Medulla oblongata (tissue), 1 donor: ENCODE results near the gene EMILIN1.

Experiments
- DNase-seq: peaks from one replicate; pipeline ENCODE4 v3.0.0-alpha.2; 2015; ENCODE audit errors: extremely low spot score

Gene EMILIN1

DNA sequence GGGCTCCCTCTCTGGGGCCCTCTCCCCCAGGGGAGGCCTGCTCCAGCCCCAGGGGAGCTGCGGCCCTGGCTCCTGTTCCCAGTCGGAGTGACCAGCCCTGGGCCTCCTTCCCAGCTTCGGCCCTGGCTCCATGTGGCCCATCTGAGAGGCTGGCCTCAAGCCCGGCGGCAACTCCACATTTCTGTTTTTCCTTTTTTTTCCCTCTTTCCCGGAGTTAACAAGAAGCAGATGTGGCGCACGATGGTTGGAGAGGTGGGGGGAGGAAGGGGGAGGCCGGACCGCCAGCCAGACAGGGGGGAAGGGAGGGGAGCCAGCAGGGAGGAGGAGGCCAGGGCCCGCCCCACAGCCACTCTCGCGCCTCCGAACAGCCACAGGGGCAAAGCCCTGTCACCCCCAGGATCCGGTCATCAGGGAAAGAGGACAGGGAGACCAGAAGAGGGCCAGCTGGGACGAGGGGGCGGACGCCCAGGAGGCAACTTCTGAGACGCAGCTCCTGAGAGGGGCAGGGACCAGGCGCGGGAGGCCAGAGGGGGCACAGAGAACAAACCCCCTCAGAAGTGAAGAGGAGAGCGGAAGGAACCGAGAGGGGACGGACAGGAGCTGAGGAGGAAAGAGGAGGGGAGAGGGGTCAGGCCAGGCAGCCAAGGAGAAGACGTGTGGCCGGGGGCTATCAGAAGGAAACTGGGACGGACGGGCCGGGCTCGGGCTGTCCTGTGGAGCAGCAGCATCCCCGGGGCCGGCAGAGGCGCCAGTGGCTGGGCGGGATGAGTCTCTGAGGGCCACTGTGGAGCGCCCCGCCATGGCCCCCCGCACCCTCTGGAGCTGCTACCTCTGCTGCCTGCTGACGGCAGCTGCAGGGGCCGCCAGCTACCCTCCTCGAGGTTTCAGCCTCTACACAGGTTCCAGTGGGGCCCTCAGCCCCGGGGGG, at the start of gene EMILIN1:
Gene EMILIN1, plus strand, starts transcription at position 349 of the 928 bp plus-strand sequence. Its CDS starts 451 bp downstream, at position 800.
- DNase-seq: peak; percentile 84

DNA sequence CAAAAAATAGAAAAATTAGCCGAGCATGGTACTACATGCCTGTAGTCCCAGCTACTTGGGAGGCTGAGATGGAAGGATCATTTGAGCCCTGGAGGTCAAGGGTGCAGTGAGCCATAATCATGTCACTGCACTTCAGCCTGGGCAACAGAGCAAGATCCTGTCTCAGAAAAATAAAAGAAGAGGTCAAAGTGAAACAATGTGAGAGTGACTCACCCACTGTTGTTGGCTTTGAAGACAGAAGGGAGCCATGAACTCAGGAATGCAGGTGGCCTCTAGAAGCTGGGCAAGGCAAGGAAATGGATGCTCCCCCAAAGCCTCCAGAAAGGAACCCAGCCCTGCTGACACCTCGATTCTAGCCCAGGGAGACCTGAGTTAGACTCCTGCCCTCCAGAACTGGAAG, 49.4 kb upstream of the EMILIN1 start:
- no peak for DNase-seq

DNA sequence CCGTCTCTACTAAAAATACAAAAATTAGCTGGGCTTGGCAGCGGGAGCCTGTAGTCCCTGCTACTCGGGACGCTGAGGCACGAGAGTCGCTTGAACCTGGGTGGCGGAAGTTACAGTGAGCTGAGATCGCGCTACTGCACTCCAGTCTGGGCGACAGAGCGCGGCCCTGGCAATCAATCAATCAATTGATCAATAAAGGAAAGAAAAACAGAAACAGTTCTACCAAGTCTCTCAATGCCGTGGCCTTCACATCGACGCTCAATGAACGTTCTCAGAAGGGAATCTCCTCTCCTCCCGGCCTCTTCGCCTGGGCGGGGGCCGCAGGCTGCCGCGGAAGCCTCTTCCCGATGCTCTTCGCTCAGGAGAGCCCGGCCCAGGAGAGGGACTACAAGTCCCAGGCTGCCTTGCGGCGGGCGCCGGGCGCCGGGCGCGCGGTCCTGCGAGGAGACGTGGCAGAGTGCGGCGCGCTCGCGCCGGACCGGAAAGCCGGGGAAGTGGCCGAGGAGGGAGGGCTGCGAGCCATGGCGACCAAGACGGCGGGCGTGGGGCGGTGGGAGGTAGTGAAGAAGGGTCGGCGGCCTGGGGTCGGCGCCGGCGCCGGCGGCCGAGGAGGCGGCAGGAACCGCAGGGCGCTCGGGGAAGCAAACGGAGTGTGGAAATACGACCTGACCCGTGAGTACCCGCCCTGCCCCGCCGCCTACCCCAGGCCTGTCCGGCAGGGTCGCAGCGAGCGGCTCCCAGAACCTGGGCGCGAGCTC, 45.7 kb upstream of the EMILIN1 start, which contains the start of gene TMEM214:
Gene TMEM214, plus strand, starts transcription at position 471 of the 758 bp plus-strand sequence. Its CDS starts 51 bp downstream, at position 522.
- DNase-seq: peak; percentile 90

DNA sequence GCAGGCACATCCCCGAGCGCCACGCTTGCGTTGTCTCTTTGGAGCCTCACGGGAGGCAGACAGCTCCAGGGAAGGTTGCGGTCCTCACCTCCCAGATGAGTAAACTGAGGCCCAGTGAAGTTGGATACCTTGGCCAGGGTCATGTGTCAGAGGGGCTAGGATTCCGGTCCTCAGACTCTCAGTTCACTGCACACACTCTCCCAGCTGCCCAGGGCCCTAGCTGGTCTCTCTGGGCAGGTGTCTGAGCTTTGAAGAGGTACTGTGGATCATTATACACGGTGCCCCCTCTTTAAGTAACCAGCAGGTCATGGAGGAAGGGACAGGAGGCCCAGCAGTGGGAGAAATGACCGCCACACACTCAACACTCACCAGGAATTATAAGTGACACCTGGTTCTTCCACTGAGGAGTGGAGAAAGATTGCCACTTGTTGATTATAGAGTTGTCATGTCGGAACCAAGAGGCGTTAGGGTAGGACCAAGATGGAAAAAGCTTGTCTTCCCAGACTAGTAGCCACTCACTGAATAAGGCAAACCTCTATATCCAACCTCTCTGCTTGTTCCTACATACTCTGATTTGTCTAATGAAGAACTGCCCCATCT, 45.1 kb upstream of the EMILIN1 start:
- DNase-seq: no peak

DNA sequence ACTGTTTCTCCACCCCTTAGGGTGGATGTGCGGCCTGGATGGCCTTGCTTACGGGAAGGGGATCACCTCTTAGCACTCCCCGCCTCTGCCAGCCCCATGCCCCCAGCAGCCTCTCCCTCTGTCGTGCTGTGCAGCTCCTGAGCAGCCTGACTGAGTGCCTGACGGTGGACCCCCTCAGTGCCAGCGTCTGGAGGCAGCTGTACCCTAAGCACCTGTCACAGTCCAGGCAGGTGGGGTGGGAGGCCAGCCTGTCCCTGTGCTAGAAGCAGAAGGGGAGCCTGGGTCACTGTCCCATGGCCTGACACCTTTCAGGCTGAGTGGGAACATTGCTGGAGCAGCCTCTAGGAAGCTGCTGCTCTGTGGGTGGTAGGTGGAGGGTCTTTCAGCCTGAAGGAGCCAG, 40.4 kb upstream of the EMILIN1 start:
- DNase-seq: no peak

DNA sequence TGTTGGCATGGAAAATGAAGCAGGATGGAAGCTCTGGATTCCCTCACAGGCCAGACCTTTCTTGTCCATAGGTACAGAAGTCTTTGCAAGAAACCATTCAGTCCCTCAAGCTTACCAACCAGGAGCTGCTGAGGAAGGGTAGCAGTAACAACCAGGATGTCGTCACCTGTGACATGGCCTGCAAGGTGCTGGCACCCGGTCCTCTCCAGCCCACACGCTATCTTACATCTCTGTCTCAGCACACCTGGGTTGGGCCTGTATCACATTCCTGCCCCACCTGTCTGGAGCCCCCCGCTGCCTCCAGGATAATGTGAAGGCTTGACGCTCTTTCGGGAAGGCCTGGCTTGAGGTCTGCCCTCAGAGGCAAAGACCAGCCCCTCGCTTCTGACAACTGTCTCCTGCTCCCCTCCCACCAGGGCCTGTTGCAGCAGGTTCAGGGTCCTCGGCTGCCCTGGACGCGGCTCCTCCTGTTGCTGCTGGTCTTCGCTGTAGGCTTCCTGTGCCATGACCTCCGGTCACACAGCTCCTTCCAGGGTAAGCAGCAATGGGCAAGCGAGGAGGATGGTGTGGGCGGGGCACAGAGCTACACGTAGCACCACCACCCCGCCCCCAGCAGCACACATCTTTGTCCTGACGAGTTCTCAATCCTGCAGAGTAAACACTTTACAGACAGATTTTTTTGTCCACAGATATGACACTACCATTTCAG, 39.6 kb upstream of the EMILIN1 start:
- DNase-seq: no peak

DNA sequence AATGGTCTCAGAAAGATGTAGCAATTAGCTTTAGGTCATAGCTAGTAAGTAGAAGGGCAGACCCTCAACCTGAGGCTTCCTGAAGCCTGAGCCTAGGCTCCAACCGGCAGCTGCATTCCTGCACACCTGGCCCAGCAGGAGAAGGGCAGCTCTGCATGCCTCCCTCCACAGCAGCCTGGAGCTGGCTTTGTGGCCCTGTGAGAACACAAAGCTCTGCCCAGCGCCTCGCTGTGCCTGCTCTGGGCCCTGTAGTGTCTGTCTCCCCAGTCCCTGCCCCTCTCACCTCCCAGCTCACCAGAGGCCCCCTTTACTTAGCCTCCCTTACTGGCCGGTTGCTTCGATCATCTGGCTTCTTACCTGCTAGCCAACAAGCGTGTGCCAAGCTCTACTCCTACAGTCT, 39.0 kb upstream of the EMILIN1 start:
- no peak for DNase-seq

DNA sequence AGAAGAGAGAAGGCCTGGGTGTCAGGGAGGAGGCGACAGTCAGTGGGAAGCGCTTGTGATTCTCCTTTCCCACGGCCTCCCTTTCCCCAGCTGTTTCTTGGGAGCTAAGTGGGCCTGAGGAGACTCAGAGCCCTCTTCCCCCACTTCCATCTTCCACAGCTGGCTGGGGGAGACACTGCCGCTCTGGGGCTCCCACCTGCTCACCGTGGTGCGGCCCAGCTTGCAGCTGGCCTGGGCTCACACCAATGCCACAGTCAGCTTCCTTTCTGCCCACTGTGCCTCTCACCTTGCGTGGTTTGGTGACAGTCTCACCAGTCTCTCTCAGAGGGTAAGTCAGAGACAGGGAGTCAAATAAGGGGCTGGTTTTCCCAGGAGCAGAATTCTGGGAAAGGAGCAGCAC, 38.5 kb upstream of the EMILIN1 start:
- DNase-seq: no peak

DNA sequence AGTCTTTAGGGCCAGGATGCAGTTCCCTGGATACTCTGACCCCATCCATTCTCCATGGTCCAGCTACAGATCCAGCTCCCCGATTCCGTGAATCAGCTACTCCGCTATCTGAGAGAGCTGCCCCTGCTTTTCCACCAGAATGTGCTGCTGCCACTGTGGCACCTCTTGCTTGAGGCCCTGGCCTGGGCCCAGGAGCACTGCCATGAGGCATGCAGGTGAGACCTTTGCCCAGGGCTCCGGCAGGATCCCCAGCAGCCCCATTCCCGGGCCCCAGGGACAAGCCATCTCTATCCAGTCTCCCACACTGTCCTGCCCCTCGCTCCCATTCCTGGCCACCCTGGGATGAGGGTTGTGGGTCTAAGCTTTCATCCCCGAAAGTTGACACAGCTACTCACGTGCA, 38.1 kb upstream of the EMILIN1 start:
- DNase-seq: no peak

DNA sequence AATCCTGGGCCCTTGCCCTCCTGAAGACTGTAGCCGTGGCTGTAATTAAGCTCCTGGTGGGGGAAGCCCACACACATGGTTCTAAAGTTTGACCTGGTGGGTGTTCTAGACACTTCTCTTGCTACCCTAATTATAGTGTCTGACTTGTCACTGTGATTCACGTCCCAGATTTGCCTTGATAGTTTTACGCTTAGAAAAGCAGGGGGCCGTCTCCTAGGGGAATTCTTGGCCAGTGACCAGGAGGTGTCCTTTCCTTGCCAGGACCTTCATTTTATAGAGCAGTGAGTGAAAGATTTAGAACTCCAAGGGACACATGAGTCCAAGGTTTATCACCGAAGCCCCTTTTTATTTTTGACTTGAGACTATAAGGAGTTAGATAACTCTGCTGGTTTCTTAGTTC, 36.7 kb upstream of the EMILIN1 start:
- DNase-seq: no peak

DNA sequence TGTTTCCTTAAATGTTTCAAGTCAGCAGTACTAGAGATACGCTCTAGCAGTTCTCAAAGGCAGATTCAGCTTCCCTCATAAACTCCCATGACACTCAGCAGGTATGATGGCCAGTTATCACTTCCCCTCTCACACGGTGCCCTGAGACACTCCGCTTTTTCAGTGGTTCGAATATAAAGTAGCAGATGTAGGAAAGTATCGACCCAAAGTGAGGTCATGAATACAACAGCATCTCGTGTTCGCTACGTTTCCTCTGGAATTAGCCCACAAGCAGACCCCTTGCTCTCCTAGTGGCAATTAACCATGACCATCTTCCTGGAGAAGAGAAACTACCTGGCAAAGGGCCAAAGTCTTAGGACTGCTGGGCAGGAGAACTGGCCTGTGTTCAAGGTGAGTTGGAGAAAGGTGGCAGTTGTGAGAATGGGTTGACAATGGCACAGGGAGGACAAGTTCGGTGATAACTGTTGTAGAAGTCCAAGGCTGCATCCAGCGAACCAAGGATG, 36.2 kb upstream of the EMILIN1 start:
- no peak for DNase-seq

DNA sequence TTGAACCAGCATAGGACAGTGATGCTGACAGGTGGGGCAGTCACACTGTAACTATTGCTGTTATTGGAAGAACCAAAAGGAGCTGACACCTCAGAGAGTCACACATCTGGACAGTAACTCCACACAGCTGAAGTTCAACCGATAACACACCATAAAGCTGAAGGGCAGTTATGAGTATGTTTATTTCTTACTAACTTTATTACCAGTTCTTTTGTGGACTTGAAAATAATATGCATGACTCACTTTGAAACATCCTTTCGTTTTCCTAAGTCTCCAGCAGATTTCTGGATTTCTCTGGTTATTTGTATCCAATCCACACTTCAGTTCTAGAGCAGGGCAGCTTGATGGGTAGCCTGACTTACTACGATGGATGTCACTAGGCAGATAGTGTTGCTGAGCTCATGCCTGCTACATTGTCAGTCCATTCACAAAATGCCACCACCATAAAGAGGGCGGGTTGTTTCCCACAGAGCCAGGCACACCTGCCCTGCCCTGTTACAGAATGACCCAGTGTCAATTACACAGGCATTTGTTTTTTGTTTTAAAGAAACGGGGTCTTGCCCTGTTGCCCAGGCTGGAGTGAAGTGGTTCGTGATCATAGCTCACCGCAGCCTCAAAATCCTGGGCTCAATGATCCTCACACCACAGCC, 35.3 kb upstream of the EMILIN1 start:
- DNase-seq: no peak

DNA sequence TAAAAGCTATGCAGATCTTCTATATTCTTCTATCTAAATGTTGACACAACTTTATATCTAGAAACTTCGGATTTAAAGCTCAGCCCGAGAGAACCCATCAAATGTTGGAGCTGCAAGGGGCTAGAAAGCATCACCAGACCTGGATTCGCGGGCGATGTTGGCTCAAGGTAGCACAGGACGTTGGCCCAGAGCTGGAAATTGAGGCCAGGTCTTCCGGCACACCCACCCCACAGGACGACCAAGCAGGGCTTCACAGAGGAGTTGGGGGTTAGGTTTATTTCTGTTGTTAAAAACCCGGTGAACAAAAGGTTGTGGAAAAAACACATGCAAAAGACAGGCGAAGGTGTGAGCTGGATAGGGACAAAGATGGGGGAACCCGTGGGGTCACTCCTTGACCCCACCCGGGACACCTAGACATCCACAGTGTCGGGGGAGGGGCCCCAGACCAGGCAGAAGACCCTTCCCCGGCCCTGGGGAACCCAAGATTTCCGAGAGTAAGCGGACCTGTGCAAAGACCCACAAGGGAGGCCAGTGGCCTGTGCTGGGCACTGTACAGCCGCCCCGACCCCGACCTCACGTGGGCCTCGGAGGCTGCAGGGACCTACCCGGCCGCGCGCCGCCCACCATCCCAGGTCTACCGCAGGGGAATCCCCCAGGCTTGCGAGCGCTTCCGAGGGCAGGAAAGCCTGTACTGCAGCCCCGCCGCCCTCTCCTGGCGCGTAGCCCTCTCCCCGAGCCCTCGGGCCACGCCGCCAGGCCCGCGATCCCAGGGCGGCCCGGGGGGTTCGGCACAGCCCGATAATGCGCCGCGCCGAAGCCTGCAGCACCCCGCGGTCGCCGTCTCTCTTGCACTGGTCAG, 28.8 kb upstream of the EMILIN1 start:
- peak; percentile 32 for DNase-seq

DNA sequence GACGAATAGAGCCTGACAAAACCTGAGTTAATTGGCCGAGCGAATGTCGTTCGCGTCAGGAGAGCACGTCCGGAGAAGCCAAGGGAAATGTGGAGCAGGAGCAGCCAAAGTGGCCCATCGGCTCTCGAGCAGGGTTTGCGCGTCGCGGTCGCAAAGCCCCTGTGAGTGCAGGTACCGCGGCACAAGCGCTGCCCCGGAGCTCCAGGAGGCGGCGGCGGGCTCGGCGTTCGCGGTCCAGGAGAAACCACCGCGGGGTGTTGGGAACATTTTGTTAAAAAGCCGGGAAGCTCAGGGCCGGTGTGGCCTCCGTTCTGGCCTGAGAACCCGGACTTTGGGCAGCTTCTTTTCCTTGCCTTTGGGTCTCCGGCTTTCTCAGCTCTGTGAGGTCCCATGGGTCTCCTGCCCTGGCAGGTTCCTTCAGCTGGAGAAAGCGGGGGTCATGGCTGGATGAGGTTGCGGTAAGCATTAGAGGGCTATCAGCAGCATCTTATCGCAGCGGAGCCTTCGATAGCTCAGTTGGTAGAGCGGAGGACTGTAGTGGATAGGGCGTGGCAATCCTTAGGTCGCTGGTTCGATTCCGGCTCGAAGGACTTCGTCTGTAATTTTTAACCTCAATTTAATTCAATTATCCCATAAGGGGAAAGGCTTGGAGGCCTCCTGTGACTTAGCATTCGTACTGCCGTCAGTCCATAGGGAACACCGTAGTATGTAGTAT, 28.0 kb upstream of the EMILIN1 start:
- DNase-seq: peak; percentile 98

DNA sequence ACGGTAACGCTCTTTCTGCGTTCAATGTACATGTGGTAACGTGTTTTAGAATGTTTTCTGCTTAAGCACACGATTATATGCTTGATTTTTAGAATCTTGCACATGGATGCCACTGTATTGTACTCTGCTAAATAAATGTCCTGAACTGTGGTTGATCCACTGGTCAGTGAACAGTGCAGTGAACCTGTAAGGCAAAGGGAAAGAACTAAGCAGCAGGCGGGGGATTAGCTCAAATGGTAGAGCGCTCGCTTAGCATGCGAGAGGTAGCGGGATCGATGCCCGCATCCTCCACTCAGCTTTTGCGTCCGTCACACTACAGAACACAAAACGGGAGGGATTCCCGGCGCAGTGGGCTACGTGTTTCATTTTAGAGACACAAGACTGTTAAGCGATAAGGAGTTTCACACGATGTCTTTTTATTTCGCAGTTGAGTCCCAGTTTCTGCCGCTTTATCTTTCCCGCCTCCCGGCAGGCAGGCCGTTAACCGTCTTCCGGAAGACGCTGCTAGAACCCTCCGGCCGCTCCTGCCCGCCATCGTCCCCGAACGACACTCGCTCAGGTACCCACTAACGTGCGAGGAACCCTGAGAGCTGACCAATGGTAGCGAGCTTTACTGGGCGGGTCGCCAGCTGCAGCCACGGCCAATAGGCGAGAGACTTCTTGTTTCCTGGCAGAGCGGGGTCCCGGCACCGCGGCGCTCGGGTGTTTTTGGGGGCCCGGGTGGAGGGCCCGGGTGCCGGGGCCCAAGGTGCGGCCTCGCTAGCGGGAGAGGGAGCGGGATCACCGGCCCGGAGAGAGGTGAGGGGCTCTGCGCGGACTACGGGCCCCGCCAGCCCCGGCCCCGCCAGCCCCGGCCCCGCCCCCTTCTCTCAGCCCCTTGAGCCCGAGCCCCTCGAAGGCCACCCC, 27.2 kb upstream of the EMILIN1 start, which contains the start of gene AGBL5:
Gene AGBL5, plus strand, starts transcription at position 673 of the 906 bp plus-strand sequence. CDS start 1,291 bp downstream, outside the sequence.
- peak; percentile 95 for DNase-seq

DNA sequence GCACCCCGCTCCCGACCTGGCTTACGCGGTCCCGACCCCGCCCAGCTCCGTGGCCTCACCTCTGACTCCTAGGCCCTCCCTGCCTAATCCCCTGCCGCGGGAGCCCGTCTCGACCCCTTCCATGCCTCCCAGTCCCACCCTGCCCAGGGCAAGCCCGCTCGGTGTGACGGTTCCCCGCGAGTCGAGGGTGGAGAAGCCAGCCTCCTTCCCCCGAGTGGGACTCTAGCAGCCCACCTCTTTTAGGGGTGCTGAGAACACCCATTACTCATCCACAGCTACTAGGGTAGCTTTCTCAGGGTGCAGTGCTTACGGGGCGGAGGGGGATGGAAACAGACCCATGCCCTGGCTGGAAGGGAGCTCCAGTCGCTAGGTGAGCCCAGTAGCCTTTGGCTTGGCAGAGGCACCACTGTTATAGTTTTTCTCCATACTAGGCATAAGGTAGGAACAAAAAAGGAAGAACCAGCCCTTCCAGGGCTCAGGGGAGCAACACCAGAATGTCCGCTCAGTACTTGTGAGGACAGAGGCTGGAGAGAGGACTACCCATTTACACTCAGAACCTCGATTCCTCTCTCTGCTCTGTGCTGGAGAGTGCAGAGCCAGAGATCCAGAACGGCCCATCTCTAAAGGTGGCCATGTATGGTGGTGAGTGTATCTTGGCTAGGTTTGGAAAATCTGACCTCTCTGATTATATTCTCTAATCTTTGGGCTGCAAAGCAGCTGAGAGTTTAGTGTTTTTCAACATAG, 26.3 kb upstream of the EMILIN1 start:
- no peak for DNase-seq

DNA sequence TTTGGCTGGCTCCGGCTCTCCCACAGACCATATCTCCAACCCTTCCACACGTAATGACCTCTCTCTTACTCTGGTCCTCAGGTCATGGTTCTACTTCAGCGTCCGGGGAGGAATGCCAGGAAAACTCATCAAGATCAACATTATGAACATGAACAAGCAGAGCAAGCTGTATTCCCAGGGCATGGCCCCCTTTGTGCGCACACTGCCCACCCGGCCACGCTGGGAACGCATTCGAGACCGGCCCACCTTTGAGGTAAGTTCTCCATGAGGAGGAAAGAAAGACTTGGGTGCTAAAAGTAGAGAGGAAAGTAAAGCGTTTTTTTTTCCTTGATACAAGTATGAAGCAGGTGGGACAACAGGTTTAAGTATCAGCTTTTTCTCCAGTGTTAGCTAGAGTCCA, 25.1 kb upstream of the EMILIN1 start:
- DNase-seq: no peak
